Left lobe of liver (tissue), 2 donors: ENCODE results near the gene PACSIN1. TPM values are rescaled to one million over a fixed set of nuclear protein-coding genes. Genes with fewer than 3 reads are reported as not detected.
A peak's percentile ranks its signal among the peaks of the same experiment; 100 is the strongest.

Experiments
- ATAC-seq: fragments of 200-7000 bp; cut with Tn5 transposase; one replicate; pipeline ENCODE4 v1.9.1; 2020; ENCODE audit warnings: mild to moderate bottlenecking, moderate library complexity
- DNase-seq: peaks from one replicate; pipeline ENCODE4 v3.0.0-alpha.2; 2020; ENCODE audit warnings: low spot score
- total RNA-seq: library from RNA; stranded (reverse); gene quantifications from one replicate; pipeline ENCODE4 v1.2.1, GENCODE V29; 2021
- donor health status: DM: no; HTN: no; CAD: no; lungs with moderate emphysema.
- donor health status: DM: no; HTN: yes; CAD: no.

Gene PACSIN1
- total RNA-seq, 1 donor from 2014 or later = not detected

DNA sequence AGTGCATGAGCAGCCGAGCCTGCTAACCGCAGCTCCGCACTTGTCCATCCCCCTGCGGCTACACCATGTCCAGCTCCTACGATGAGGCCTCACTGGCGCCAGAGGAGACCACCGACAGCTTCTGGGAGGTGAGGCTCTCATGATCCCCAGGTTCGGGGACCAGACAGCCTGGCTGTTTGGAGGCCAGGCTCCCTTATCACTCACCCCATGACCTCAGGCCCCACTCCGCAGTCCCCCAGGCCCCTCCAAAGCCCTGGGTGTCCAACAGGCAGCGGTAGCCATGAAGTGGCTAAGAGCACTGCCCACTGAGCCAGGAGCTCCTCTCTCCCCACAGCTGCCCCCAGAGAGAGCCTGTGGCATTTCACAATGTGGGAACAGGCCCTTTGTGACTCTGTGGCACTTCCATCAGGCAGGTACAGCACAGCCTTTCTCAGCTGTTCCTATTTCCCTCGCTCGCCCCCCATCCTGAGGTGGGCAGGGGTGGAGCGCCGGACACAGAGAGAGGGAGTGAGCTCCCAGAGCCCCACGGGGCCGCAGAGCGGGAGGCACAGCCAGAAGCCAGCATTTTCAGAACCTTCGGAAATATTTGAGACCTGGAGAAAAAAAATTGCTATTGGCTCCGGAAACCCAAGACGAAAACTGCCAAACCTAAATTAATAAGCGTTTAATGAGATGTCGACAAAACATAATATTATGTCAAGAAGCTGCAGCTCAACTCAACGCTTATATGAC, 60.5 kb downstream of the PACSIN1 start:
- no peak for DNase-seq
- no peak for ATAC-seq

GRCh38 chr6:34526992-34527728, 61.3 kb downstream of the PACSIN1 start:
- peak; percentile 97 for ATAC-seq
- peak; percentile 95 for DNase-seq

GRCh38 chr6:34527751-34528670, 62.1 kb downstream of the PACSIN1 start:
- DNase-seq (no peak), ATAC-seq (no peak)

- no peak for DNase-seq
- ATAC-seq = no peak
Measured at GRCh38 chr6:34528996-34529664, 63.3 kb downstream of the PACSIN1 start.

DNA sequence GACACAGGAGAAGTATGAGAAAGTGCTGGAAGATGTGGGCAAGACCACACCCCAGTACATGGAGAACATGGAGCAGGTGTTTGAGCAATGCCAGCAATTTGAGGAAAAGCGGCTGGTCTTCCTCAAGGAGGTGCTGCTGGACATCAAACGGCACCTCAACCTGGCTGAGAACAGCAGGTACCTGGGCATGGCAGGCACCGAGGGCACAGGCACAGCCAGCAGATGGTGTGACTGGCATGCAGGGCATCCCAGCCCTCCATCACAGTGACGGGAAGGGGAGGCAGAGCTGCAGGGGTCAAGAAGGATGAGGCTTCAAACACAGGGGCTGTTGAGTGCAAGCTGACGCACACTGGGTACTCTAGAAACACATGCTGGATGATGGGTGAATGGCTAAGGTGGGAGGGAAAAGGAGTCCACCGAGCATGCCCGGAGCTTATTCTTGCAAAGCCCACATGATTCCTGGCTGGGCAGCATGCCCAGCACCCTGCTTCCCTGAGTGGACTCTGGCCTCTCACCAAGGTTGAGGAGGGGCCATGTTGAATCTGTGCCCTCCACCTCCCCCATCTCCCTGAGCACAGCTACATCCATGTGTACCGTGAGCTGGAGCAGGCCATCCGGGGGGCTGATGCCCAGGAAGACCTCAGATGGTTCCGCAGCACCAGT, 63.9 kb downstream of the PACSIN1 start:
- ATAC-seq (peak; percentile 59), DNase-seq (peak; percentile 79)

- no peak for ATAC-seq
- no peak for DNase-seq
Measured at GRCh38 chr6:34530753-34531365, 65.0 kb downstream of the PACSIN1 start.

- DNase-seq = no peak
- ATAC-seq = no peak
Measured at GRCh38 chr6:34531580-34532201, 65.8 kb downstream of the PACSIN1 start.

DNA sequence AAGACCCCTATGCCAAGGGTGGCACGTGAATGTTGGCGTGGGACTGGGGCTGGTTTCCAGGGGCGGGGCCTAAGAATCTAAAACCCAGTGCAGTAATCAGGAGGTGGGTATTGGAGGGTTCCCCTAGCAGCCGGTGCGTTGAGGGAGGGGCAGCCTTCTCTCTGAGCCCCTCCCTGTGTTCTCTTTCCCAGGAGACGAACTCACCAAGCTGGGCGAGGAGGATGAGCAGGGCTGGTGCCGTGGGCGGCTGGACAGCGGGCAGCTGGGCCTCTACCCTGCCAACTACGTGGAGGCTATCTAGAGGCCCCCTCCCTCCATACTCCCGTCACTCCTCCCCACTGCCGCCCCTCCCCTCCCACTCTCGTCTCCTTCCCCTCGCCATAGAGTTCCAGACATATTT, 66.4 kb downstream of the PACSIN1 start:
- ATAC-seq = no peak
- no peak for DNase-seq

DNA sequence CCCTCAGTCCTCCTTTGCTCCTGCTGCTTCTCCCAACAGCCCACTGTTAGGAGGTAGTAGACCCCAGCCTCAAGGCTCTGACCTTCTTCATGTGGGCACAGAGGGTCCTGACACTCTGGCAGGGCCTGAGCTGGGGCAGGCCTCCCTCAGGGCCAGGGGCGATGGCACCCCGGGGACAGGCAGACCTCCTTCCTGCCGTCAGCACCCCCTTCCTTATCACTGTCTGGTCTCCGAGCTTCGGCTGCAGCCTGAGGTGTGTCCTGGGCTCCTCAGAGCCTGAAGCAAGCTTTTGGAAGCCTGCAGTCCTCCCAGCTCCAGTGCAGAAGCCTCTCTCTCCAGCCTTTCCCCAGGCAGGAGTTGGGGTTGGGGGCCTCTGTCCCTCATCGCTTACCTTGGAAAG, 68.3 kb downstream of the PACSIN1 start:
- ATAC-seq (no peak), DNase-seq (no peak)

DNA sequence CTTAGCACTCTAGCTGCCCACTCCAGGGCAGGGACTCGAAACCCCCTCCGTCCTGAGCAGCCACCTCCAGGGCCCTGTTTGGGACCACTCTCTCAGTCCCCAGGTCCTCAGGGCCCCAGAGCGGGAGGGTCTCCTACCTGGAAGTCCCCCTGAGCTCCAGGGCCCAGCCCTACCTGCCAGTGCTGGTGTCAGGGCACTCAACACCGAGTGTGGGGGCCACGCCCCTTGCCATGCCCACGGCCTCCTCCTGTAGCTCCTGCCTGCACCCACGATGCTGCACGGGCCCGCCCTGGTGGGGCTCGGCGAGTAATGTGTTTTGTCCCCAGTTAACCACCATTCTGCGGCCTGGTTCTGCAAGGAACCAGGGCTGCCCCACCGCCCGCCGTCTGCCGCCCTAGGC, 68.8 kb downstream of the PACSIN1 start:
- DNase-seq (no peak), ATAC-seq (no peak)

GRCh38 chr6:34535199-34535598, 69.3 kb downstream of the PACSIN1 start:
- ATAC-seq = no peak
- DNase-seq = no peak

- no peak for ATAC-seq
Measured at GRCh38 chr6:34535646-34536045, 69.8 kb downstream of the PACSIN1 start.

GRCh38 chr6:34536251-34536958, 70.5 kb downstream of the PACSIN1 start:
- DNase-seq = no peak
- ATAC-seq = peak; percentile 7

More at GRCh38 chr6:34535646-34536045, 69.8 kb downstream of the PACSIN1 start:
- no peak for DNase-seq

- ATAC-seq = no peak
Measured at GRCh38 chr6:34536959-34537848, 71.3 kb downstream of the PACSIN1 start.

GRCh38 chr6:34537922-34538550, 72.2 kb downstream of the PACSIN1 start:
- ATAC-seq (no peak), DNase-seq (no peak)

More at GRCh38 chr6:34536959-34537848, 71.3 kb downstream of the PACSIN1 start:
- DNase-seq = no peak

DNA sequence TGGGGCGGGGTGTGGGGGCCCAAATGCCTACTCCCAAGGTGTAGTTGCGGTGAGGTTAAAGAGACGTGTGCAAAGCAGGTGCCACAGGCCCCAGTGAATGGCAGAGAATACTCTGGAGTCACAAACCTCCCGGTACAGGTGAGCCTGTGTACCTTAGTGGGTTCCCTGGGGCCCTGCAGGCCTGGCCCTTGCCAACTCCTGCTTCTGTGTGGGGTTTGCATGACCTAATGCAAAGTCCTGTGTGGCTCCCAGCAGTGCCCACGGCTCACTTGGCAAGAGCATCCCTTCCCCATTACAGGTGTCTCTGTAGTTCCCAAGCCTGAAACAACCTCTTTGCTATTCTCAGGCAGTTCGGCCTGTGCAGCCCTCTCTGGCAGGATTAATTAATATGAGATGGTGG, 72.7 kb downstream of the PACSIN1 start:
- no peak for ATAC-seq
- DNase-seq = no peak

DNA sequence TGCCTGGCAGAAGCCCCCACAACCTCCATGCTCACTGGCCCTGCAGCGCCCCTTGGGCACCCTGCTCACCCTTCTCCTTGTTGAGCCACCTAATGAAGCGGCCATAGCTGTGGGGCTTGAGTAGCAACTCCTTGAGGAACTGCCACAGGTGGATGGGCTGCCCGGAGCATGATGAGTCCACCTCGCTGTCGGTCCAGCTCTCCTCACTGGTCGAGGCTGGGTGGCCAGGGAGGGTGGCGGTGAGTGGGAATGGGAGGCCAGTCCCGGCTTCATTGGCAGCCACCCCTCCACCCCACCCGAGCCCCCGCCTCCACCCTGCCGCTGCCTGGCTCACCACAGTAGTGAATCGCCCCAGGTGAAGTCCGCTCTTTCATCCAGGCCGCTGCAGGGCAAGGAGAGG, 73.3 kb downstream of the PACSIN1 start:
- DNase-seq (no peak), ATAC-seq (no peak)
